RWPE2 (cell line): Measurements from ENCODE around the gene GALNT18.

Experiments used
- ATAC-seq: fragments of 200-7000 bp; cut with Tn5 transposase; 3 replicates; pipeline ENCODE4 v1.9.1; 2021; ENCODE audit warnings: low read depth
- DNase-seq: peaks from one replicate; pipeline ENCODE4 v3.0.0-alpha.2; 2020; ENCODE audit warnings: low spot score
- H3K27ac ChIP-seq: fragments of 450-650 bp; 2 replicates; pipeline ENCODE4 v1.5.1; 2017; ENCODE audit warnings: mild to moderate bottlenecking; ENCODE audit not compliant: poor library complexity, severe bottlenecking
- H3K27me3 ChIP-seq: fragments of 250-450 bp; sonication (Bioruptor Pico); 2 replicates; pipeline ENCODE4 v1.5.1; 2021; ENCODE audit warnings: mild to moderate bottlenecking, moderate library complexity; ENCODE audit not compliant: insufficient read depth, poor library complexity, severe bottlenecking
- H3K36me3 ChIP-seq: fragments of 250-450 bp; sonication (Bioruptor Pico); 2 replicates; pipeline ENCODE4 v1.5.1; 2020; ENCODE audit warnings: low read depth, mild to moderate bottlenecking, moderate library complexity
- H3K4me1 ChIP-seq: fragments of 250-450 bp; sonication (Bioruptor Pico); 2 replicates; pipeline ENCODE4 v1.5.1; 2021; ENCODE audit warnings: mild to moderate bottlenecking, moderate library complexity; ENCODE audit not compliant: insufficient read depth, poor library complexity, severe bottlenecking
- H3K4me3 ChIP-seq: fragments of 250-450 bp; sonication (Bioruptor Pico); 2 replicates; pipeline ENCODE4 v1.5.1; 2021; ENCODE audit warnings: mild to moderate bottlenecking, moderate library complexity; ENCODE audit not compliant: severe bottlenecking
- H3K9me3 ChIP-seq: fragments of 250-450 bp; sonication (Bioruptor Pico); 2 replicates; pipeline ENCODE4 v1.5.1; 2021; ENCODE audit warnings: mild to moderate bottlenecking, moderate library complexity; ENCODE audit not compliant: severe bottlenecking
- CTCF ChIP-seq: fragments of 450-650 bp; IDR thresholded peaks from one replicate; pipeline ENCODE4 v1.5.1; 2017; ENCODE audit warnings: mild to moderate bottlenecking, moderate library complexity; ENCODE audit not compliant: poor library complexity, severe bottlenecking

GALNT18 gene

GRCh38 chr11:11427542-11427941, 194.3 kb downstream of the GALNT18 start:
- DNase-seq (no peak), ATAC-seq (no peak)
- Histone ChIP-seq H3K4me3 (no peak overlapping the region), H3K27me3 (no peaks in the 10 kb centered on the region), H3K27ac (no peak overlapping the region), H3K36me3 (no peaks in the 10 kb centered on the region; the same call in 1 of the 2 replicates), H3K9me3 (no peaks in the 10 kb centered on the region), H3K4me1 (peaks cover 6% of the 10 kb centered on the region)
- no peak for TF ChIP-seq CTCF

GRCh38 chr11:11427140-11427539, 194.7 kb downstream of the GALNT18 start:
- no peak overlapping the region for H3K4me3 ChIP-seq
- no peaks in the 10 kb centered on the region for H3K9me3 ChIP-seq
- no peaks in the 10 kb centered on the region for H3K27me3 ChIP-seq
- no peak overlapping the region for H3K27ac ChIP-seq
- H3K36me3 ChIP-seq: no peaks in the 10 kb centered on the region; the same call in 1 of the 2 replicates
- DNase-seq: no peak
- TF ChIP-seq CTCF: no peak
- H3K4me1 ChIP-seq: peaks cover 9% of the 10 kb centered on the region
- ATAC-seq: no peak

- no peak for ATAC-seq
- Histone ChIP-seq H3K9me3 (no peaks in the 10 kb centered on the region), H3K4me3 (no peak overlapping the region), H3K36me3 (no peaks in the 10 kb centered on the region; the same call in 1 of the 2 replicates), H3K27me3 (no peaks in the 10 kb centered on the region), H3K4me1 (peaks cover 12% of the 10 kb centered on the region), H3K27ac (no peak overlapping the region)
- DNase-seq: no peak
- TF ChIP-seq CTCF: no peak
These were observed 195.4 kb downstream of the GALNT18 start for GRCh38 chr11:11426226-11426952.

DNA sequence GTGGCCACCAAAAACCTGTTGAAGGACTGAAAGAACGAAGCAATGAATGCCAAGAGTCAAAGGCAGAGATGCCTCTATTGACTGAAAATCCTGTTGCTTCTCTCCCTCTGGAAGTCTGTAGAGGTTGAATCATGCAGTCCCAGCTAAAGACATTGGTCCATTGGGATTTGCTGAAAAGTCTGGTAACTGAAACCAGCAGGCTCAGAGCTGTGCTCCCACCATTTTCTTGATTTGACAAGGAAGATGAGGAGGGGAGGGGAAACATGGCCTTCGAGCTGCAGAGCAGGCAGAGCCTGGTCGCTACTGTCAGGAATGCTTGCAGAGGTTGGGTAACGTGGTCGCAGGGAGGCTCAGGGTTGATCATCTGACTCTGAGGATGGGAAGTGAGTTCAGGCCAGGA, 196.0 kb downstream of the GALNT18 start:
- no peaks in the 10 kb centered on the region for H3K9me3 ChIP-seq
- TF ChIP-seq CTCF: no peak
- H3K36me3 ChIP-seq: no peaks in the 10 kb centered on the region
- H3K4me3 ChIP-seq: no peak overlapping the region
- H3K27ac ChIP-seq: no peak overlapping the region
- DNase-seq: no peak
- ATAC-seq: no peak
- no peaks in the 10 kb centered on the region for H3K27me3 ChIP-seq
- H3K4me1 ChIP-seq: peaks cover 12% of the 10 kb centered on the region

GRCh38 chr11:11424688-11425087, 197.1 kb downstream of the GALNT18 start:
- no peak for TF ChIP-seq CTCF
- DNase-seq: no peak
- Histone ChIP-seq H3K9me3 (no peaks in the 10 kb centered on the region), H3K36me3 (no peaks in the 10 kb centered on the region), H3K27ac (no peak overlapping the region), H3K4me1 (peaks cover 12% of the 10 kb centered on the region), H3K4me3 (no peak overlapping the region), H3K27me3 (no peaks in the 10 kb centered on the region)
- ATAC-seq: no peak
